Measurements from ENCODE around the gene ARHGAP31. TPM values are rescaled to one million over a fixed set of nuclear protein-coding genes. Genes with fewer than 3 reads are reported as not detected.
A peak's percentile ranks its signal among the peaks of the same experiment; 100 is the strongest.
"Not testable (repeated sequence)": the region's sequence is repeated elsewhere in the genome, so short reads cannot be mapped to it uniquely, and the experiment has no call there.

ARHGAP31 gene
- total and polyA plus RNA-seq, 8 donors: 1.2 to 275 (median 4.3) TPM

DNA sequence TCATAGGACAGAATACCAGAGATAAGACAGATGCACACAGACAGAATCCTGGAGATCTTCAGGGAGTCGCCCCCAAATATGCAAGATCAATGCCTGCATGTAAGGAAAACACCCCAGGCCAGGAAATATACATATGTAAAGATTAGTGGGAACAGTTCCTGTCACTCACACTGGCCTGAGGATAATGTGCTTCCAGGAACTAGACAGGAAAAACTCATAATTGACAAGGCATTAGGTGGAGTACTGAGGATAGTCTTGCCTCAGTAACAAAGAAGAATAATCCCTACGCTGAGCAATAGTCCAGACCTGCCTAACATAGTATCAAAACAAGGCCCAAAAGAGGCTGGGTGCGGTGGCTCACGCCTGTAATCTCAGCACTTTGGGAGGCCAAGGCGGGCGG lies 33.1 kb upstream of the ARHGAP31 start:
- H3K9me3 ChIP-seq: no peaks in the 10 kb centered on the region
- TF ChIP-seq EP300 (IDR thresholded peaks at IDR 0.05): no peak
- TF ChIP-seq POLR2A (IDR thresholded peaks at IDR 0.05): no peak
- TF ChIP-seq POLR2AphosphoS5 (IDR thresholded peaks at IDR 0.05): no peak
- TF ChIP-seq, protein P1, sequence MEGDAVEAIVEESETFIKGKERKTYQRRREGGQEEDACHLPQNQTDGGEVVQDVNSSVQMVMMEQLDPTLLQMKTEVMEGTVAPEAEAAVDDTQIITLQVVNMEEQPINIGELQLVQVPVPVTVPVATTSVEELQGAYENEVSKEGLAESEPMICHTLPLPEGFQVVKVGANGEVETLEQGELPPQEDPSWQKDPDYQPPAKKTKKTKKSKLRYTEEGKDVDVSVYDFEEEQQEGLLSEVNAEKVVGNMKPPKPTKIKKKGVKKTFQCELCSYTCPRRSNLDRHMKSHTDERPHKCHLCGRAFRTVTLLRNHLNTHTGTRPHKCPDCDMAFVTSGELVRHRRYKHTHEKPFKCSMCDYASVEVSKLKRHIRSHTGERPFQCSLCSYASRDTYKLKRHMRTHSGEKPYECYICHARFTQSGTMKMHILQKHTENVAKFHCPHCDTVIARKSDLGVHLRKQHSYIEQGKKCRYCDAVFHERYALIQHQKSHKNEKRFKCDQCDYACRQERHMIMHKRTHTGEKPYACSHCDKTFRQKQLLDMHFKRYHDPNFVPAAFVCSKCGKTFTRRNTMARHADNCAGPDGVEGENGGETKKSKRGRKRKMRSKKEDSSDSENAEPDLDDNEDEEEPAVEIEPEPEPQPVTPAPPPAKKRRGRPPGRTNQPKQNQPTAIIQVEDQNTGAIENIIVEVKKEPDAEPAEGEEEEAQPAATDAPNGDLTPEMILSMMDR (IDR thresholded peaks at IDR 0.05): no peak
- WGBS, 5 donors: 69 to 81% (median 76%) methylated on average over 4 to 6 of the region's 6 CpGs
- no peak overlapping the region for H3K27ac ChIP-seq
- H3K4me3 ChIP-seq: no peak overlapping the region
- DNase-seq: no peak
- intact Hi-C loops (cut with DNase I; ENCODE audit: low total_unique reads): no loop called here
- no peaks in the 10 kb centered on the region for H3K27me3 ChIP-seq
- no peaks in the 10 kb centered on the region for H3K36me3 ChIP-seq
- peaks cover 0 to 20% (median 10%) of the 10 kb centered on the region in 4 donors for H3K4me1 ChIP-seq

- H3K4me1 ChIP-seq; H3K9me3 ChIP-seq; H3K27ac ChIP-seq; DNase-seq; H3K27me3 ChIP-seq; intact Hi-C loops (cut with DNase I; ENCODE audit: low total_unique reads); H3K4me3 ChIP-seq; H3K36me3 ChIP-seq: not testable (repeated sequence)
- WGBS, 5 donors: 57 to 83% (median 79%) methylated on average over 2 of the region's 2 CpGs
These were observed 24.0 kb upstream of the ARHGAP31 start for GRCh38 chr3:119270212-119270611.

- intact Hi-C loops (cut with DNase I; ENCODE audit: low total_unique reads): no loop called here
- no peak for TF ChIP-seq POLR2AphosphoS5 (IDR thresholded peaks at IDR 0.05)
- TF ChIP-seq POLR2A (IDR thresholded peaks at IDR 0.05): no peak
- no peak for TF ChIP-seq EP300 (IDR thresholded peaks at IDR 0.05)
- TF ChIP-seq, protein P1 (IDR thresholded peaks at IDR 0.05): no peak
- Histone ChIP-seq H3K27me3 (no peaks in the 10 kb centered on the region), H3K36me3 (no peaks in the 10 kb centered on the region), H3K9me3 (peaks cover 0 to 2% (median 0%) of the 10 kb centered on the region in 4 donors), H3K4me1 (peaks cover 0 to 9% (median 0%) of the 10 kb centered on the region in 4 donors), H3K27ac (no peak overlapping the region), H3K4me3 (no peak overlapping the region)
- DNase-seq: no peak
- WGBS, 5 donors: 84 to 89% (median 85%) methylated on average over 5 of the region's 5 CpGs
These were observed 17.5 kb upstream of the ARHGAP31 start for GRCh38 chr3:119276680-119277079.

GRCh38 chr3:119279101-119279554 lies 15.1 kb upstream of the ARHGAP31 start:
- intact Hi-C loops (cut with DNase I; ENCODE audit: low total_unique reads): no loop called here
- peak; percentile 49 to 63 for DNase-seq
- Histone ChIP-seq H3K9me3 (peaks cover 4 to 18% (median 9%) of the 10 kb centered on the region in 4 donors), H3K27ac (peak overlapping the region; percentile 2 to 67 (median 57)), H3K27me3 (no peaks in the 10 kb centered on the region), H3K36me3 (no peaks in the 10 kb centered on the region), H3K4me1 (peaks cover 0 to 9% (median 0%) of the 10 kb centered on the region in 4 donors), H3K4me3 (no peak overlapping the region)
- TF ChIP-seq, protein P1 (IDR thresholded peaks at IDR 0.05): no peak
- TF ChIP-seq POLR2A (IDR thresholded peaks at IDR 0.05) (no peak), POLR2AphosphoS5 (IDR thresholded peaks at IDR 0.05) (peak in 1 of 3 donors; percentile 10)
- WGBS, 5 donors: 47 to 59% (median 51%) methylated on average over 6 of the region's 6 CpGs

GRCh38 chr3:119279584-119280243 lies 14.5 kb upstream of the ARHGAP31 start:
- WGBS, 5 donors: 71 to 86% (median 82%) methylated on average over 5 of the region's 5 CpGs
- peaks cover 4 to 18% (median 9%) of the 10 kb centered on the region in 4 donors for H3K9me3 ChIP-seq
- peak overlapping the region; percentile 44 to 67 (median 57) for H3K27ac ChIP-seq
- H3K4me1 ChIP-seq: peaks cover 0 to 9% (median 0%) of the 10 kb centered on the region in 4 donors
- no peaks in the 10 kb centered on the region for H3K36me3 ChIP-seq
- intact Hi-C loops (cut with DNase I; ENCODE audit: low total_unique reads): no loop called here
- H3K4me3 ChIP-seq: no peak overlapping the region
- no peaks in the 10 kb centered on the region for H3K27me3 ChIP-seq
- no peak for DNase-seq
- no peak for TF ChIP-seq POLR2AphosphoS5 (IDR thresholded peaks at IDR 0.05)
- TF ChIP-seq POLR2A (IDR thresholded peaks at IDR 0.05): no peak
- TF ChIP-seq EP300 (IDR thresholded peaks at IDR 0.05): no peak
- TF ChIP-seq, protein P1 (IDR thresholded peaks at IDR 0.05): no peak

All from stomach (tissue), 9 donors.